IMR-90 (cell line): ENCODE data around the gene TAF4. TPM values are rescaled to one million over a fixed set of nuclear protein-coding genes. Genes with fewer than 3 reads are reported as not detected.

Experiments
- ATAC-seq: fragments of 200-7000 bp; cut with Tn5 transposase; 2 replicates; pipeline ENCODE4 v1.9.1; 2020; ENCODE audit warnings: low read depth, mild to moderate bottlenecking, moderate library complexity
- BruUV-seq: library from RNA; stranded (reverse); fragments of 400-500 nt; replicated peaks from 2 replicates; lab custom pipeline; 2021; lab: Mats Ljungman, UMichigan
- CTCF ChIA-PET: fragments of 300-600 bp; formaldehyde crosslinking; extraction: SDS; loops from one replicate; lab custom pipeline; 2021; ENCODE audit warnings: antibody characterized with exemption; lab: Yijun Ruan, JAX
- POLR2A ChIA-PET: fragments of 300-600 bp; sonication (Branson Sonifier 250); formaldehyde crosslinking; loops from one replicate; lab custom pipeline; 2022; ENCODE audit warnings: antibody characterized with exemption; ENCODE audit not compliant: unreplicated experiment; lab: Charles Lee
- DNase-seq: peaks from one replicate; pipeline ENCODE4 v3.0.0; 2013
- H2AFZ ChIP-seq: replicated peaks from 2 replicates; pipeline ENCODE3; 2013; ENCODE audit warnings: low read length, mild to moderate bottlenecking; ENCODE audit not compliant: poor library complexity
- H2AK5ac ChIP-seq: 2 replicates; pipeline ENCODE4 v1.6.1; 2013; ENCODE audit warnings: low read depth, low read length, inconsistent platforms
- H2AK9ac ChIP-seq: replicated peaks from 2 replicates; pipeline ENCODE3; 2013; ENCODE audit warnings: mild to moderate bottlenecking, low read depth, low read length, moderate library complexity; ENCODE audit not compliant: poor library complexity
- H2BK120ac ChIP-seq: 2 replicates; pipeline ENCODE4 v1.6.1; 2013; ENCODE audit warnings: low read depth, low read length, inconsistent platforms
- H2BK15ac ChIP-seq: 3 replicates; pipeline ENCODE4 v1.6.1; 2013; ENCODE audit warnings: low read depth, low read length, inconsistent platforms
- H2BK20ac ChIP-seq: 2 replicates; pipeline ENCODE4 v1.6.1; 2013; ENCODE audit warnings: low read depth, mild to moderate bottlenecking, inconsistent platforms, low read length, moderate library complexity
- H2BK5ac ChIP-seq: 2 replicates; pipeline ENCODE4 v1.6.1; 2013; ENCODE audit warnings: mild to moderate bottlenecking, low read depth, low read length, inconsistent platforms; ENCODE audit not compliant: poor library complexity, severe bottlenecking
- H3K14ac ChIP-seq: replicated peaks from 2 replicates; pipeline ENCODE4 v1.6.1; 2013; ENCODE audit warnings: low read depth, low read length, inconsistent platforms
- H3K18ac ChIP-seq: 2 replicates; pipeline ENCODE4 v1.6.1; 2013; ENCODE audit warnings: low read depth, low read length, control low read depth
- H3K23ac ChIP-seq: 2 replicates; pipeline ENCODE4 v1.6.1; 2013; ENCODE audit warnings: low read depth, low read length, inconsistent platforms
- H3K27ac ChIP-seq: 2 replicates; pipeline ENCODE4 v1.5.1; 2013; ENCODE audit warnings: mild to moderate bottlenecking, control low read depth, low read length; ENCODE audit not compliant: insufficient read depth
- H3K27me3 ChIP-seq: 2 replicates; pipeline ENCODE4 v1.6.1; 2013; ENCODE audit warnings: low read length; ENCODE audit not compliant: control insufficient read depth, insufficient read depth
- H3K36me3 ChIP-seq: 2 replicates; pipeline ENCODE4 v1.6.1; 2013; ENCODE audit warnings: low read length, mixed read lengths; ENCODE audit not compliant: control insufficient read depth, insufficient read depth
- H3K4ac ChIP-seq: 2 replicates; pipeline ENCODE4 v1.6.1; 2013; ENCODE audit warnings: low read depth, low read length, inconsistent platforms
- H3K4me1 ChIP-seq: 2 replicates; pipeline ENCODE4 v1.6.1; 2013; ENCODE audit warnings: low read length, mixed read lengths; ENCODE audit not compliant: control insufficient read depth, insufficient read depth
- H3K4me2 ChIP-seq: 2 replicates; pipeline ENCODE4 v1.6.1; 2013; ENCODE audit warnings: low read depth, mild to moderate bottlenecking, control low read depth, low read length, moderate library complexity
- H3K4me3 ChIP-seq: 2 replicates; pipeline ENCODE4 v1.5.1; 2013; ENCODE audit warnings: low read depth, mild to moderate bottlenecking, control low read depth, low read length, moderate library complexity; ENCODE audit not compliant: insufficient read depth
- H3K56ac ChIP-seq: 2 replicates; pipeline ENCODE4 v1.6.1; 2013; ENCODE audit warnings: low read length, inconsistent platforms; ENCODE audit not compliant: insufficient read depth; ENCODE audit errors: extremely low read depth
- H3K79me1 ChIP-seq, 2 experiments: 2 replicates each; pipeline ENCODE4 v1.6.1; 2013; ENCODE audit warnings: low read length in 2 of 2, inconsistent platforms in 1 of 2, low read depth in 1 of 2
- H3K9ac ChIP-seq: 2 replicates; pipeline ENCODE4 v1.6.1; 2013; ENCODE audit warnings: low read depth, low read length, control low read depth
- H3K9me1 ChIP-seq: 2 replicates; pipeline ENCODE4 v1.6.1; 2013; ENCODE audit warnings: low read length, inconsistent platforms; ENCODE audit not compliant: insufficient read depth
- H3K9me3 ChIP-seq: 2 replicates; pipeline ENCODE4 v1.6.1; 2013; ENCODE audit warnings: low read length; ENCODE audit not compliant: control insufficient read depth, insufficient read depth
- H4K20me1 ChIP-seq: 2 replicates; pipeline ENCODE4 v1.6.1; 2013; ENCODE audit warnings: low read length, inconsistent platforms; ENCODE audit not compliant: insufficient read depth
- H4K5ac ChIP-seq: 2 replicates; pipeline ENCODE4 v1.6.1; 2013; ENCODE audit warnings: mild to moderate bottlenecking, low read depth, low read length, control low read depth
- H4K8ac ChIP-seq, 2 experiments: 2 replicates each; pipeline ENCODE4 v1.6.1; 2013; ENCODE audit warnings: low read depth in 2 of 2, low read length in 2 of 2, control low read depth in 1 of 2, inconsistent platforms in 1 of 2
- H4K91ac ChIP-seq: 2 replicates; pipeline ENCODE4 v1.6.1; 2013; ENCODE audit warnings: low read depth, low read length, inconsistent platforms; ENCODE audit not compliant: insufficient read depth
- BHLHE40 ChIP-seq: fragments of 150-350 bp; IDR thresholded peaks from 2 replicates; pipeline ENCODE4 v1.6.1; 2016; ENCODE audit warnings: mild to moderate bottlenecking, low read depth, low read length
- CEBPB ChIP-seq: IDR thresholded peaks from 2 replicates; pipeline ENCODE4 v1.6.1; 2012; ENCODE audit warnings: low read depth, low read length, improper control_type of control experiment
- CHD1 ChIP-seq: IDR thresholded peaks from 2 replicates; pipeline ENCODE4 v1.6.1; 2012; ENCODE audit warnings: low read depth, low read length, improper control_type of control experiment
- MAFK ChIP-seq: IDR thresholded peaks from 2 replicates; pipeline ENCODE4 v1.6.1; 2012; ENCODE audit warnings: low read depth, low read length, improper control_type of control experiment
- MAZ ChIP-seq: IDR thresholded peaks from 2 replicates; pipeline ENCODE4 v1.6.1; 2012; ENCODE audit warnings: low read depth, mild to moderate bottlenecking, low read length, improper control_type of control experiment, moderate library complexity, borderline replicate concordance
- MXI1 ChIP-seq: IDR thresholded peaks from 2 replicates; pipeline ENCODE4 v1.6.1; 2012; ENCODE audit warnings: low read depth, mild to moderate bottlenecking, low read length, moderate library complexity, borderline replicate concordance
- NFE2L2 ChIP-seq: fragments of 150-350 bp; IDR thresholded peaks from 2 replicates; pipeline ENCODE4 v1.6.1; 2016; ENCODE audit warnings: low read depth, mild to moderate bottlenecking, low read length
- POLR2A ChIP-seq: IDR thresholded peaks from 2 replicates; pipeline ENCODE4 v1.6.1; 2012; ENCODE audit warnings: mild to moderate bottlenecking, low read depth, low read length
- RAD21 ChIP-seq: IDR thresholded peaks from 2 replicates; pipeline ENCODE4 v1.6.1; 2012; ENCODE audit warnings: low read length, improper control_type of control experiment
- RCOR1 ChIP-seq: IDR thresholded peaks from 2 replicates; pipeline ENCODE4 v1.6.1; 2012; ENCODE audit warnings: mild to moderate bottlenecking, low read length, improper control_type of control experiment; ENCODE audit not compliant: insufficient replicate concordance
- RFX5 ChIP-seq: IDR thresholded peaks from 2 replicates; pipeline ENCODE4 v1.8.0; 2012; ENCODE audit warnings: low read depth, mild to moderate bottlenecking, low read length, moderate library complexity
- WGBS, 2 experiments: methylation state at CpG; one replicate each; pipeline versions ENCODE4 v1.1.5 to v1.1.7; 2013; ENCODE audit warnings: missing lambda C conversion rate in 2 of 2; ENCODE audit not compliant: insufficient read length in 1 of 2; ENCODE audit errors: extremely low coverage in 2 of 2; 5-methylcytosine and 5-hydroxymethylcytosine counted together
- dilution Hi-C: fragments of 300-500 bp; cut with HindIII; formaldehyde crosslinking; loops from one replicate; pipeline ENCODE4 v1.14.3; 2018; ENCODE audit warnings: low sequenced_read_pairs; ENCODE audit not compliant: unreplicated experiment
- in situ Hi-C: fragments of 300-500 bp; cut with MboI; formaldehyde crosslinking; loops from 3 replicates; pipeline ENCODE4 v1.14.3; 2019; ENCODE audit warnings: low sequenced_read_pairs, inconsistent platforms, mixed read lengths
- intact Hi-C: fragments of 100-400 bp; cut with micrococcal nuclease; formaldehyde crosslinking; loops from 2 replicates; pipeline ENCODE4 v1.10.0; 2022
- polyA plus RNA-seq, 3 experiments: library from polyadenylated mRNA; depleted of rRNA; stranded (reverse); fragments of >200 nt; gene quantifications; 2 replicates each; pipeline ENCODE4 v1.2.3, GENCODE V29; 2012; ENCODE audit warnings: low replicate concordance in 1 of 3
- total RNA-seq: library from RNA; depleted of rRNA; stranded (reverse); fragments of >200 nt; gene quantifications from 2 replicates; pipeline ENCODE4 v1.2.3, GENCODE V29; 2012
- TF ChIP-seq, protein P1 (sequence below): fragments of 150-350 bp; IDR thresholded peaks from 2 replicates; pipeline ENCODE4 v1.6.1; 2017; ENCODE audit warnings: mild to moderate bottlenecking, antibody characterized with exemption, low read length, low read depth
- TF ChIP-seq, protein P2 (sequence below): fragments of 150-350 bp; IDR thresholded peaks from 2 replicates; pipeline ENCODE4 v1.6.1; 2016; ENCODE audit warnings: low read depth, mild to moderate bottlenecking, low read length, moderate library complexity, borderline replicate concordance
- TF ChIP-seq, protein P3 (sequence below): conservative IDR thresholded peaks from 2 replicates; pipeline ENCODE4 v1.5.1; 2012; ENCODE audit warnings: mild to moderate bottlenecking, low read depth, low read length, improper control_type of control experiment

TAF4 gene
- total and polyA plus RNA-seq, 2 of the 4 experiments (the other 2 are of a cell fraction) = 1.4 to 5.1 TPM

DNA sequence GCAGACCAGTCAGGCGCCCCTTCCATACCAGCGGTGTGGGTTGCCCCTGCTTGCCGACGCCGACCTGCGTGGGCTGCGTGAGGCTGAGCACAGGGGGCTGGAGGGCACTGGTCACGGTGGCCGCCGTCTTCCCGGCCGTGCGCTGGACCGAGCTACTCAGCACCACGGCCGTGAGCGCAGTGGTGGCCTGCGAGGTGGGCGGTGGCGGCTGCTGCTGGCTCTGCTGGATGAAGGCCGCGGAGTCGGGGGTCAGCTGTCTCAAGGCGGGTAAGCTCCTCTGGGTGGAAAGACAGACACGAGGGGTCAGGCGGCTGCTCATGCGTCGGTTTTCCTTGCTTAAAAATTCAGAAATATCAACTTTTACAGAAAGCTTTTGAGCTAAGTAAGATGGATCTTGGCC, 59.2 kb downstream of the TAF4 start:
- Histone ChIP-seq H2AK5ac (no peak overlapping the region), H2BK15ac (no peak overlapping the region), H3K36me3 (peaks cover 57% of the 10 kb centered on the region), H4K5ac (no peak overlapping the region), H3K4ac (no peak overlapping the region), H3K9me3 (no peaks in the 10 kb centered on the region), H2BK5ac (no peak overlapping the region), H3K9me1 (no peaks in the 10 kb centered on the region), H3K14ac (no peak overlapping the region), H3K79me1 (peaks cover 0 to 9% of the 10 kb centered on the region in 2 experiments; a peak in 2 of 4 replicates), H3K9ac (no peak overlapping the region), H3K56ac (no peak overlapping the region), H2BK20ac (no peak overlapping the region), H3K27ac (no peak overlapping the region), H3K23ac (no peak overlapping the region), H3K4me3 (no peak overlapping the region), H3K18ac (no peak overlapping the region), H2AFZ (no peak overlapping the region), H2BK120ac (no peak overlapping the region), H2AK9ac (no peak overlapping the region), H3K4me1 (peaks cover 2% of the 10 kb centered on the region; the same call in 1 of the 2 replicates), H3K27me3 (no peaks in the 10 kb centered on the region), H4K20me1 (peaks cover 11% of the 10 kb centered on the region), H3K4me2 (no peak overlapping the region), H4K8ac (no peak overlapping the region), H4K91ac (no peak overlapping the region)
- ChIA-PET POLR2A (no interaction called here), CTCF (no interaction called here)
- TF ChIP-seq RFX5 (no peak), RCOR1 (no peak), RAD21 (no peak), MAFK (no peak), MAZ (no peak), BHLHE40 (no peak), CHD1 (no peak), NFE2L2 (no peak), POLR2A (no peak), MXI1 (no peak), CEBPB (no peak)
- TF ChIP-seq, protein P1, sequence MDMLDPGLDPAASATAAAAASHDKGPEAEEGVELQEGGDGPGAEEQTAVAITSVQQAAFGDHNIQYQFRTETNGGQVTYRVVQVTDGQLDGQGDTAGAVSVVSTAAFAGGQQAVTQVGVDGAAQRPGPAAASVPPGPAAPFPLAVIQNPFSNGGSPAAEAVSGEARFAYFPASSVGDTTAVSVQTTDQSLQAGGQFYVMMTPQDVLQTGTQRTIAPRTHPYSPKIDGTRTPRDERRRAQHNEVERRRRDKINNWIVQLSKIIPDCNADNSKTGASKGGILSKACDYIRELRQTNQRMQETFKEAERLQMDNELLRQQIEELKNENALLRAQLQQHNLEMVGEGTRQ = no peak
- TF ChIP-seq, protein P2, sequence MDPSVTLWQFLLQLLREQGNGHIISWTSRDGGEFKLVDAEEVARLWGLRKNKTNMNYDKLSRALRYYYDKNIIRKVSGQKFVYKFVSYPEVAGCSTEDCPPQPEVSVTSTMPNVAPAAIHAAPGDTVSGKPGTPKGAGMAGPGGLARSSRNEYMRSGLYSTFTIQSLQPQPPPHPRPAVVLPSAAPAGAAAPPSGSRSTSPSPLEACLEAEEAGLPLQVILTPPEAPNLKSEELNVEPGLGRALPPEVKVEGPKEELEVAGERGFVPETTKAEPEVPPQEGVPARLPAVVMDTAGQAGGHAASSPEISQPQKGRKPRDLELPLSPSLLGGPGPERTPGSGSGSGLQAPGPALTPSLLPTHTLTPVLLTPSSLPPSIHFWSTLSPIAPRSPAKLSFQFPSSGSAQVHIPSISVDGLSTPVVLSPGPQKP = no peak
- TF ChIP-seq, protein P3, sequence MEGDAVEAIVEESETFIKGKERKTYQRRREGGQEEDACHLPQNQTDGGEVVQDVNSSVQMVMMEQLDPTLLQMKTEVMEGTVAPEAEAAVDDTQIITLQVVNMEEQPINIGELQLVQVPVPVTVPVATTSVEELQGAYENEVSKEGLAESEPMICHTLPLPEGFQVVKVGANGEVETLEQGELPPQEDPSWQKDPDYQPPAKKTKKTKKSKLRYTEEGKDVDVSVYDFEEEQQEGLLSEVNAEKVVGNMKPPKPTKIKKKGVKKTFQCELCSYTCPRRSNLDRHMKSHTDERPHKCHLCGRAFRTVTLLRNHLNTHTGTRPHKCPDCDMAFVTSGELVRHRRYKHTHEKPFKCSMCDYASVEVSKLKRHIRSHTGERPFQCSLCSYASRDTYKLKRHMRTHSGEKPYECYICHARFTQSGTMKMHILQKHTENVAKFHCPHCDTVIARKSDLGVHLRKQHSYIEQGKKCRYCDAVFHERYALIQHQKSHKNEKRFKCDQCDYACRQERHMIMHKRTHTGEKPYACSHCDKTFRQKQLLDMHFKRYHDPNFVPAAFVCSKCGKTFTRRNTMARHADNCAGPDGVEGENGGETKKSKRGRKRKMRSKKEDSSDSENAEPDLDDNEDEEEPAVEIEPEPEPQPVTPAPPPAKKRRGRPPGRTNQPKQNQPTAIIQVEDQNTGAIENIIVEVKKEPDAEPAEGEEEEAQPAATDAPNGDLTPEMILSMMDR = no peak
- no peak for ATAC-seq
- in situ Hi-C loops (loop anchor here (25.0 kb wide), 1 partner anchor 381 kb away; the partner anchor contains the start of gene RPS21), dilution Hi-C loops (no loop called here), intact Hi-C loops (no loop called here)
- WGBS, 2 experiments = 96% methylated on average over 14 of the region's 28 CpGs; no CpG with 5 or more reads in 1 of the 2 experiments
- no peak for DNase-seq
- no TSS peak for BruUV-seq
